22Rv1 (cell line): ENCODE measurements around the gene EMID1.
"Not testable (repeated sequence)": the region's sequence is repeated elsewhere in the genome, so short reads cannot be mapped to it uniquely, and the experiment has no call there.

ENCODE experiments used
- H3K27ac ChIP-seq: fragments of 450-650 bp; 2 replicates; pipeline ENCODE4 v1.5.1; 2017
- ZFX ChIP-seq: fragments of 450-650 bp; IDR thresholded peaks from 2 replicates; pipeline ENCODE4 v1.6.1; 2017; ENCODE audit warnings: antibody characterized with exemption, borderline replicate concordance
- TF ChIP-seq, protein P1 (sequence below): fragments of 450-650 bp; IDR thresholded peaks from 2 replicates; pipeline ENCODE4 v1.5.1; 2017; ENCODE audit warnings: mild to moderate bottlenecking

Gene EMID1

DNA sequence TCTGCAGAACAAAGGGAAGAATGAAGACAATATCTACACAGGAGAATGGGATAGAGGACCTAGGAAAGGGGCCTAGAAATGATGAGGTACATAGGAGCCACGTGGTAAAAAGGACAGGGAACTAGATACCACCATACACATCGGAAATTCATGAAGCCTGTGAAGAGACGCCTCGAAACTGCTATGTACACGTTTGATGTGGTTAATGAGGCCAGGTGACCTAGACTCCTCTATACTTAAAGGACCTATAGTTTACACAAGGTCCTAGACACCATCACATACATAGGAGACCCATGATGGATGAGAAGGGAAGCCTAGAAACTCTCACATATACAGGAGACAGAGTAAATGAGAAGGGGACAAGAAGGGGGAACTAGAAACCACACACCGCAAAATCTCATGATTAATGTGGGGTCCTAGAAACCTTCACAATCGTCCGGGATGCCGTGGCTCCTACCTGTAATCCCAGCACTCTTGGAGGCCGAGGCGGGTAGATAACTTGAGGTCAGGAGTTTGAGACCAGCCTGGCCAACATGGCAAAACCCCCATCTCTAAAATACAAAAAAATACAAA, 38.3 kb downstream of the EMID1 start:
- no peak overlapping the region for H3K27ac ChIP-seq
- no peak for TF ChIP-seq ZFX
- TF ChIP-seq, protein P1, sequence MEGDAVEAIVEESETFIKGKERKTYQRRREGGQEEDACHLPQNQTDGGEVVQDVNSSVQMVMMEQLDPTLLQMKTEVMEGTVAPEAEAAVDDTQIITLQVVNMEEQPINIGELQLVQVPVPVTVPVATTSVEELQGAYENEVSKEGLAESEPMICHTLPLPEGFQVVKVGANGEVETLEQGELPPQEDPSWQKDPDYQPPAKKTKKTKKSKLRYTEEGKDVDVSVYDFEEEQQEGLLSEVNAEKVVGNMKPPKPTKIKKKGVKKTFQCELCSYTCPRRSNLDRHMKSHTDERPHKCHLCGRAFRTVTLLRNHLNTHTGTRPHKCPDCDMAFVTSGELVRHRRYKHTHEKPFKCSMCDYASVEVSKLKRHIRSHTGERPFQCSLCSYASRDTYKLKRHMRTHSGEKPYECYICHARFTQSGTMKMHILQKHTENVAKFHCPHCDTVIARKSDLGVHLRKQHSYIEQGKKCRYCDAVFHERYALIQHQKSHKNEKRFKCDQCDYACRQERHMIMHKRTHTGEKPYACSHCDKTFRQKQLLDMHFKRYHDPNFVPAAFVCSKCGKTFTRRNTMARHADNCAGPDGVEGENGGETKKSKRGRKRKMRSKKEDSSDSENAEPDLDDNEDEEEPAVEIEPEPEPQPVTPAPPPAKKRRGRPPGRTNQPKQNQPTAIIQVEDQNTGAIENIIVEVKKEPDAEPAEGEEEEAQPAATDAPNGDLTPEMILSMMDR: no peak

- H3K27ac ChIP-seq: no peak overlapping the region
- TF ChIP-seq ZFX: no peak
- TF ChIP-seq, protein P1: no peak
Measured at GRCh38 chr22:29244785-29245625, 39.3 kb downstream of the EMID1 start.

GRCh38 chr22:29245626-29246385, 40.1 kb downstream of the EMID1 start:
- no peak overlapping the region for H3K27ac ChIP-seq
- TF ChIP-seq, protein P1: peak; percentile 98
- TF ChIP-seq ZFX: no peak

DNA sequence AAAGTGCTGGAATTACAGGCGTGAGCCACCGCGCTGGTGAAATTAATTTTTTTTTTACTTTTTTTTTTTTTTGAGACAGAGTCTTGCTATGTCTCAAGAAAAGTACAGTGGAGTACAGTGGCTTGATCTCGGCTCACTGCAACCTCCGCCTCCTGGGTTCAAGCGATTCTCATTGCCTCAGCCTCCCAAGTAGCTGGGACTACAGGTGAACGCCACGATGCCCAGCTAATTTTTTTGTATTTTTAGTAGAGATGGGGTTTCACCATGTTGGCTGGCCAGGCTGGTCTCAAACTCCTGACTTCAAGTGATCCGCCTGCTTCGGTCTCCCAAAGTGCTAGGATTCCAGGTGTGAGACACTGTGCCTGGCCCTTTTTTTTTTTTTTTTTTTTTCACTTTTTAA, 42.2 kb downstream of the EMID1 start:
- H3K27ac ChIP-seq: not testable (repeated sequence)

DNA sequence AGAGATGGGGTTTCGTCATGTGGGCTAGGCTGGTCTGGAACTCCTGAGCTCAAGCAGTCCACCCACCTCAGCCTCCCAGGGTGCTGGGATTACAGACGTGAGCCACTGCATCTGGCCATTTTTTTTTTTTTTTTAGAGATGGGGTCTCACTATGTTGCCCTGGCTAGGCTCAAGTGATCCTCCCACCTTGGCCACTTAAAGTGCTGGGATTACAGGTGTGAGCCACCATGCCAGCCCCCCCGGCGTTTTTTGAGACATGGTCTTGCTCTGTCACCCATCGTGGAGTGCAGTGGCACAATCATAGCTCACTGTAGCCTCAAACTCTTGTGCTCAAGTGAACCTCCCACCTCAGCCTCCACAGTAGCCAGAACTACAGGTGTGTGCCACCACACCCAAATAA, 45.6 kb downstream of the EMID1 start:
- TF ChIP-seq, protein P1: no peak
- no peak for TF ChIP-seq ZFX
- H3K27ac ChIP-seq: no peak overlapping the region

- no peak overlapping the region for H3K27ac ChIP-seq
- no peak for TF ChIP-seq ZFX
- TF ChIP-seq, protein P1: no peak
Measured at GRCh38 chr22:29251981-29252911, 46.5 kb downstream of the EMID1 start.
